GM18499 (cell line): ENCODE data around the gene AP2A2.
"Not testable (repeated sequence)": the region's sequence is repeated elsewhere in the genome, so short reads cannot be mapped to it uniquely, and the experiment has no call there.

ENCODE experiments used
- ATAC-seq: cut with Tn5 transposase; IDR thresholded peaks from one replicate; pipeline ENCODE4 v1.9.1; 2021; ENCODE audit warnings: moderate number of reproducible peaks; ENCODE audit not compliant: insufficient read depth, unreplicated experiment

AP2A2 gene

DNA sequence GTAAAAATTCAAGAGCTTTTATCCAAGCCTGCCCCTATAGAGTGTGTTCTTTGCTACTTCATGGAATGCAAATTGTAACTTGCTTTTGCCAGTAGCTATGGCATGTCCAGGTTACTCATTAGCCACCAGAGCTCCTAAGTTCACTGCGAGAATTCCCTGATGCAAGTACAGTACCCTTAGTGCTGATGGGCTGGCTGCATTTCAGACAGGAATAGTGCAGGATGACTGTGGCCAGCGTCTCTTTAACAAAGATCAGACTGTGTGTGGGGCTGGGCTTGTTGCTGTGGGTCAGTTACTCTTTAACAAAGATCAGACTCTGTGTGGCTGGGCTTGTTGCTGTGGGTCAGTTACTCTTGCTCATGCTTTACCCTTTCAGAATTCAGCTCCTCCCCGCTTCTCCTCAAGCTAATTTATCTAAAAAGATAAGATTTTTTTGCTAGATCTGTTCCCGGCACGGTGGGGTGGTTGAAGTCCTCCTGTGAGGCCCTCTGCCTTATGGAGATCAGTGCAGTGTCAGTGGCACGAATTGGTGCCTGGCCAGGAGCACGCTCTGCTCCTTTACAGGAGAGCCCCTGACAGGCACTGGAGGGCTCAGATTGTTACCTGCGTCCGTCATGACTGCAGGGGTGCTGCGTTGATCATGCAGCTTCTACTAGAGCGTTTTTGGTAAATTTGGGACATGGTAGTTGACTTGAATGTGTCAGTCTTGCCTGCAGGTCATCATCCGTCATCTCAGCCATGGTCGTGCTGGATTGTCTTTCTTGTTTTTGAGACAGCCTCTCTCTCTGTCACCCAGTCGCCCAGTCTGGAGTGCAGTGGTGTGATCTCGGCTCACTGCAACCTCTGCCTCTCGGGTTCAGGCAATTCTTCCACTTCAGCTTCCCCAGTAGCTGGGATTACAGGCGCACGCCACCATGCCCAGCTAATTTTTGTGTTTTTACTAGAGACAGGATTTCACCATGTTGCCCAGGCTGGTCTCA lies 27.0 kb downstream of the AP2A2 start:
- no peak for ATAC-seq

DNA sequence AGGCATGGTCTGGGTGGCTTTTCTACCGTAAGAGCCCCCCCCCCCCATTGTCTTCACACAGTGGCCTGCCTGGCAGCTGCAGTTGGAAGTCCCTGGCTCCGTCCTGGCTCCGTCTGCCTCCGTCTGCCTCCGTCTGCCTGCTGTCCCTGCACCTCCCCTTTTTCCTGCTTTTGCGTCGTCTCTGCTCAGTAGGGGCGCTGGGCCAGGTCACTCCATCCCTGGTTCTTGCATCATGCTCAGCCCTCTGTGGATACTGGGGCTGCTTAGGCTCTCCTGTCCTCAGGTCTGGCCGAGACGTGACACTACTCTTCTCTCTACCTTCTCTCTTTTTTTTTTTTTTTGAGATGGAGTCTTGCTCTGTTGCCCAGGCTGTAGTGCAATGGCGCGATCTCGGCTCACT lies 27.8 kb downstream of the AP2A2 start:
- no peak for ATAC-seq

DNA sequence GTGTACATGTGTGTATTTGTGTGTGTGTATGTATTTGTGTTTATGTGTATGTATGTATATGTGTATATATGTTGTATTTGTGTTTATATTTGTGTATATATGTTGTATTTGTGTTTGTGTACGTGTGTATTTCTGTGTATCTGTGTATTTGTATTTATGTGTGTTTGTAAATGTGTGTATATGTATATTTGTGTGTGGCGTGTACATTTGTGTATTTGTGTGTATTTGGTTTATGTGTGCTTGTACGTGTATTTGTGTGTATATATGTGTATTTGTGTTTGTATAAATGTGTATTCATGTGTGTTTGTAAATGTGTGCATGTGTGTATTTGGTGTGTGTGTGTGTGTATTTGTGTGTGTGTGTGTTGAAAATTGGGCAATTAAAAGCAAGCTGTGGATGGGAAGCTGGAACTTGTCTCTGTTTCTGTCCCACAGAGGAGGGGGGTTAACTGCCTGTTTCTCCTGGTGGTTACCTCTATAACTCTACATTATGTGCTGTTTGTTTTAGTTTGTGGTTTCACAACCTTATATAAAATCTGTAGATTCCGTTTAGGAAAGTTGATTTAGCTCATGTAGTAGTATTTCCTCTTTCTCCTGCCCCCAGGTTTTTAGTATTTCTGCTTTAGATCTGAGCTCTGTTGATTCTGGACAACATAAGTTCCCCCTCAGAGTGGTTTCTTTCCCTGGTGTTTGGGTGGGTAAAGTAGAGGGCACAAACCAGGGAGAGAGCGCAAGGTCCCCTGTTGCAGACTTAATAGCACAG lies 28.9 kb downstream of the AP2A2 start:
- no peak for ATAC-seq

DNA sequence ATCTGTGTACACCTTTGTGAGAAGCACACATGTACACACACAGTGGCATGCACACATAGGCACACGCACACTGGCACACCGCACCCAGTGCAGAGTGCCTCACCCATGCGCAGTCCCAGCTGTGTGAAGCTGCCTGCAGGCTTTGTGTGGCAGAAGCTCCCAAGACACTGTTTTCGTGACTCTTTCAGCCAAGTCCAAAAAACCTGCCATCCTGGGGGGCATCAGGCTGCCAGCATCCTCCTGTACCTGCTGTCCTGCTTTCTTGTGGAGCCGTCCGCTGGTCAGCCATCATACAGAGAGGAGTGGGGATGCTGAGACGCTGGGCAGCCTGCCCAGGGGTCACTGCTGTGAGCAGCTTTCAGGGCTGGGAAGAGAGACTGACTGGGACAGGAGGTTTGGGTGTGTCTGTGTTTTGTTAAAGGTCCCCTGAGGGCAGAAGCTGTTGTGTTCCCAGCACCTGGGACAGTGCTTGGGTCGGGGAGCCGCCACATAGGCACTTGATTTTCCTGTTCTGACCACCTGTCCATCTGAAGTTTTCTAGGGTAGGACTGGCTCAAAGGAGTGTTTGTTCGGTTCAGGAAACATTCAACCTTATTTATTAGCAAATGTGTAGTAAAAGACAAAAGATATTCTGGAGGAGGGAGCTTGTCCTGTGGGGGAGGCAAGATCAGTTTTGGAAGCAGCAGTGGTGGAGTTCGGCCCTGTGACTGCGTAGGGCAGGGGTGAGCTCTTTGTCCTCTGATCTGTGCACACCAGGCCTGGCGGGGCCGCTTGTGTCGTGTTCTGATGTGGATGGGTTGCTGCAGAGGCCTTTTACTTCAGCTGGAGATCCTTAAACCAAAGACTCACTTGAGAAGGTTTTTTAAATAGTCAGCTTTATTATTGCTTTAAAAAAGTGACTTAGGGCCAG lies 29.7 kb downstream of the AP2A2 start:
- ATAC-seq, result no peak

DNA sequence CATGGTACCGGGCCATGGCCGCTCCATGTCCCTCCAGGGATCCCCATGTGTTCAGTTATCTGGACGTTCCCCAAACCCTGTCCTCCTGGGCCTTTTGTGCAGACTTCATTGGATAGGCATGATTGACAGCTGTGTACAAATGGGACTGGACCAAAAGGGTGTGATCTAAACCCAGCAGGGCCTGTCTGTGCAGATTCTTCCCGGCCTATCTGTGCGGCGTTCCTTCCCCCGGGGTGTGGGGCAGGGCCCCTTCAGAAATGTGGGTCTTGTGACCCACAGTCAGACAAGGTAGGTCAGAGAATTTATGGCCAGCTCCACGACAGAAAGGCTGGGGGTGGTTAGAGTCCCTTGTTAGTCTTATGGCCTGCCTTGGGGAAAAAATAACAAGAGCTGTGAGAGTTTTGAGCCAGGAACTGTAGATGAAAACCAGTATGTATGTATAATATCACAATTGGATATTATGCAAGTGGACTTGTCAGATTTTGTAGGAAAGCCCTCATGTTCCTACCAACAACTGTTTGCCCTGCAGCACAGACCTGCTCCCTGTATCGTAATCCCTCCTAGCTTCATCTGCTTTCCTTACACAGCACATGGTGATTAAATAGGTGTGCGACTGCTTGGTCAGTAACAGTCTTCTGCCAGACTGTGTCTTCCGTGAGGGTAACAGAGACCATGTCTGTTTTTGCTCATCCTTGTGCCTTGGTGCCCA lies 31.7 kb downstream of the AP2A2 start:
- no peak for ATAC-seq

DNA sequence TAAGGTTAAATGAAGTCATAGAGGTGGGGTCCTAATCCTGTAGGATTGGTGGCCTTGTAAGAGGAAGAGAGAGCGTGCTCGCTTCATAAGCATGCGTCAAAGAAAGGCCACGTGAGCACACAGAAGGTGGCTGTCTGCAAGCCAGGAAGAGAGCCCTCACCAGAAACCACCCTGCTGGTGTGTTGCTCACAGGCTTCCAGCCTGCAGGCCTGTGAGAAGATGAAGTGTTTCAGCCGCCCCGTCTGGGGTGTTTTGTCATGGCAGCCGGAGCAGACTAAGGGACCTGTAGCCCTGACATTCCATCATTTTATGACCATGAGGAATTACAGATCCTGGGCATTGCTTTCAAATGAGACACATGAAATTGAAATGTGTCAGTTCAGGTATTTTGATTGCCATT lies 32.4 kb downstream of the AP2A2 start:
- ATAC-seq, result no peak

DNA sequence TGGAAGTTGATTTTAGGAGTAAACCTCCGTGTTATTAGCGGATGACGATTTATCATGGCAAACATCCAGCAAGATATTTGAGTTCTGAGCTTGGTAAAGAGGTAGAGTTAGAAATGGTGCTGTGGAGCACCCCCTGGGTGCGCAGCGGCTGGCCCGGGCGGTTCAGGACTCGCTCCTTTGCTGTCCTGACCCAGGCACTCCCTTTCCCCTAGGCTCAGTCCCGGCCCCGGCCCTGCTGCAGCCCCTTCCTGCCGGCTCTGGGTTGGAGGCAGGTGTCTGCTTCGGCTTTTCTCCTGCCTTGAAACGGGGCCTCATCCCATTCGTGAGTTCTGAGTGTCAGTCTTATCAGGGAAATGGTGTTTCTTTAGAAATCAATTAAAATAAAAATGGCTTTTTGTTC lies 33.4 kb downstream of the AP2A2 start:
- ATAC-seq, result no peak

DNA sequence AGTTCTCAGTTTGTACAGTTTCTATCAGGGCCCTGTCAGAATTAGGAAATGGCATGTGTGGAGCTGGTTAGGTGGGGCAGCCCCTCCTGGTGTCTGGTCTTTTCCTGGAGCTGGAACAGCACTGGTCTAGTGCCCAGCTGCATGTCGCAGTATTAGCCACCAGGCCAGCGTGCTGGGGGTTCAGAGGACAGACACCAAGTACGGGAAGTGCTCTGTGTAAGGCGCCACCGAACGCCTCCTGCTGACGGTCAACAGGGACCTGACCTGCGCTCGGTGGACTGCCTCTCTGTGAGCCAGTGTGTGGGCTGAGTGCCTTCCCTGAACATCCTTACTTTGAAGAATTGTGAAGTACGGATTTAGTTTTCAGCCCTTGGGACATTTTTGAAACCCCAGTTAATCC lies 33.9 kb downstream of the AP2A2 start:
- ATAC-seq, result no peak

DNA sequence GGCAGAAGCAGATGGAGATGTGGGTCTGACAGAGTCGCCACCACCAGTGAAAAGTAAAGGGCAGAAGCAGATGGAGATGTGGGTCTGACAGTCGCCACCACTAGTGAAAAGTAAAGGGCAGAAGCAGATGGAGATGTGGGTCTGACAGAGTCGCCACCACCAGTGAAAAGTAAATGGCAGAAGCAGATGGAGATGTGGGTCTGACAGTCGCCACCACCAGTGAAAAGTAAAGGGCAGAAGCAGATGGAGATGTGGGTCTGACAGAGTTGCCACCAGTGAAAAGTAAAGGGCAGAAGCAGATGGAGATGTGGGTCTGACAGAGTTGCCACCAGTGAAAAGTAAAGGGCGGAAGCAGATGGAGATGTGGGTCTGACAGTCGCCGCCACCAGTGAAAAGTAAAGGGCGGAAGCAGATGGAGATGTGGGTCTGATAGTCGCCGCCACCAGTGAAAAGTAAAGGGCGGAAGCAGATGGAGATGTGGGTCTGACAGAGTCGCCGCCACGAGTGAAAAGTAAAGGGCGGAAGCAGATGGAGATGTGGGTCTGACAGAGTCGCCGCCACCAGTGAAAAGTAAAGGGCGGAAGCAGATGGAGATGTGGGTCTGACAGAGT lies 35.7 kb downstream of the AP2A2 start:
- ATAC-seq, result not testable (repeated sequence)

DNA sequence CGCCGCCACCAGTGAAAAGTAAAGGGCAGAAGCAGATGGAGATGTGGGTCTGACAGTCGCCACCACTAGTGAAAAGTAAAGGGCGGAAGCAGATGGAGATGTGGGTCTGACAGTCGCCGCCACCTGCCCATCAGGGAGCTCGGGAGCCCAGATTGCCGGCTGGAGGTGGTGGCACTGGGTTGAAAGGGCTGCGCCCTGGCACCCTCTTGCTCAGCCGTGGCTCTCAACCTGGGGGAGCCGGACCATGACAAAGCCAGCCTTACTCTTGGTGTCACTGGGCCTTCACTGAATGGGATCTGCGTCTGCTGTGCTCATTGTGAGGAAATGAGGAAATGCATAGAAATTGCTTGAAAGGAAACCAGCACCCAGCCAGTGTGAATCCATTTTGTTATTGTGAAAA lies 36.3 kb downstream of the AP2A2 start:
- ATAC-seq, result no peak

DNA sequence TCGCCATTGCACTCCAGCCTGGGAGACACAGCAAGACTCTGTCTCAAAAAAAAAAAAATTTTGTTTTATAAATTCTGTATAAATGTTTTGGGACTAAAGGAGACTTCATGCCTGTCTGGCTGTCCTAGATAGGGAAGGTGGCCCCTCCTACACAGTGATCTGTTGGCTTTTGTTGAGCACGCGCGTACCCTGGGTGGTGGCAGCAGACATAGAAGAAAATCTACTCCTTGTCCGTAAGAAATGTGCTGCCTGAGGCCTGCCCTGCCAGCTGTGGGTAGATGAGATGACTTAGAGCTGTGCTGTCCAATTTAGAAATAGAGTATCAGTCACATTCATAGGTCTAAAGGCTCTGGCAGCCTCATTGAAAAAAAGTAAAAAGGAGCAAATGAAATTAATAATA lies 37.0 kb downstream of the AP2A2 start:
- ATAC-seq, result no peak

DNA sequence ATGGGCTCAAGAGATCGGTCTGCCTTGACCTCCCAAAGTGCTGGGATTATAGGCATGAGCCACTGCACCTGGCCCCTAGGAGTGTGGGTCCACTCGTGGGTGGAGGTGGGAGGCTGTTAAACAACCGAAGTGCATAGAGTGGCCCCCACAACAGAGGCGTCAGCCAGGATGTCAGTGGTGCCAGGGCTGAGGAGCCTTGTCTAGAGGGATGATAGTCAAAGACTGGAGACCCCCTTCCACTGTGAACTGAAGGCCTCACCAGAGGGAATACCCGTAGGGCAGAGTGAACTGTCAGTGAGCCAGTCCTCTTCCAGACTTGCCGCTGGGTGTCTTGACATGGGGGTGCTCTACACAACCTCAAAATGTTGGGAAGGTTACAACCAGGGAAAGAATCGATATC lies 38.2 kb downstream of the AP2A2 start:
- no peak for ATAC-seq

DNA sequence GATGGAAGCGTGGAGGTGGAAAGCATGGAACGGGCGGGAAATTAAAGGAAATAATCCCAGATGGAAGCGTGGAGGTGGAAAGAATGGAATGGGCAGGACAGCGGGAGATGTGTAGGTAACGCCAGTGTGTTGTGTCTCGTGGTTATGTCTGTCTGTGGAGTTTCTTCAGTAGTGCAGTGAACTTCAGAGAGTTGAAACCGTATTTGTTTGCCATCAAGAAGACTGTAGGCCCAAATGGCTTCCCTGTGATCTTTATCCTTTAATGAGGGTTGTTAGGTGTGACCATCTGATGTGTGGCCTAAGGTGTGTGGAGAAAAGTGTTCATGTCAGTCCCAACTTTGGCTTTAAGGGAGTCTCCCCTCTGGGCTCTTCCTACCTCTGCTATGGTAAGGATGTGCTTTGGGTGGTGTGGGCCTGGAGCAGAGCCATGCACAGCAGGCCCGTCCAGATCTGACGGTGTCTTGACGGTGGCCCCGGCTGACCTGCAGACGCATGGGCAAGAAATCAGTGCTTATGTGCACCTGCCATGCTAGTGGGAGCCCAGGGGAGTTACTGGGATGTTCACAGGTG lies 39.6 kb downstream of the AP2A2 start:
- ATAC-seq, result no peak

DNA sequence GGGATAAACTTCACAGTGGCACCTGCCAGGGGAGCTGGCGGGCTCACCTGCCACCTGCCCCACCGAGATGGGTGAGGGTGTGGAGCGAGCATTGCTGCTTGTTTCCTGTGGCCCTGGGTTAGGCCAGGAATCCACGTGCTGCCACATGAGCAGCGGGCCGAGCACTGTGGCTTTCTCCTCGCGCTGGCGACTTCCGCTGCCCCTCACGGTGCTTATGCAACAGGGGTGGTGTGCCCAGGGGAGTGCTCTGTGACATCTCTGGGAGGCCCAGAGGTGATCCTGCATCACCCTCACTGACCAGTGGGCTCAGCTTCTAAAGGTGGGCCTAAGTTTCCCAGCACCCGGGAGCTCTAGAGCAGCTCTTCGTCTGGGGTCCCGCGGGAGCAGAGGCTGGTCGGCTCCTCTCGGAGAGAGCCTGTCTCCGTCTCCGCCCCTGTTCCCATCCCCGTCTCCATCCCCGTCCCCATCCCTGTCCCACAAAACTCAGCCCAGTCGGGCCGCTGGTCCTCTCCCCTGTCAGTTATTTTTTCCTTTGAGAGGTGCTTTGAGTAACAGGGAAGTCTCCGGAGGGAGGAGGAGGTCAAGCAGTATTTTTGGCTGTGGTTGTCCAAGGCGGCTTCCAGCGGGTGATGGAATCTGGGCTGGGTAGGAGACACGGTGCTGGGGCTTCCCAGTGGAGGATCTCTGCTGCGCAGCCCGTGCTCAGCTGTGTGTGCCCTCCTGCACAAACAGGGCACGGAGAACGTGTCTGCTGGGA lies 42.5 kb downstream of the AP2A2 start:
- ATAC-seq, result no peak

DNA sequence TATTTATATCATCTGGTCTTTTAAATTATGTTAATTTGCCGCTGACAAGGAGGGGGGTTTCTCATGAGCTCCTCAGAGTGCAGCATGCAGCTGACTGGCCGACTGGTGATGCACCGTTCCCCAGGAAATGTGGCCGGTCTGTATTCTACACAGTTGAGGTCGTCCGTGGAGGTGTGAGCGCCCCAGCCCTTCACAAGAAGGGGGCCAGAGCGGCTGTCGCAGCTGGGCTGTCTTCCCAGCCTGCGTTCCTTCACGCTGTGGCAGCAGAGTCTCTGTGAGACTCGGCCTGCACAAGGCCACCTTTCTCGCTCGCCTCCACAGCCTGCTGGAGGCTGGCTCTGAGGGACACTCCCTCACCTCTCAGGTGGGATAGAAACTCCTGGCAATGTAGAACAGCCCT lies 43.2 kb downstream of the AP2A2 start:
- no peak for ATAC-seq

DNA sequence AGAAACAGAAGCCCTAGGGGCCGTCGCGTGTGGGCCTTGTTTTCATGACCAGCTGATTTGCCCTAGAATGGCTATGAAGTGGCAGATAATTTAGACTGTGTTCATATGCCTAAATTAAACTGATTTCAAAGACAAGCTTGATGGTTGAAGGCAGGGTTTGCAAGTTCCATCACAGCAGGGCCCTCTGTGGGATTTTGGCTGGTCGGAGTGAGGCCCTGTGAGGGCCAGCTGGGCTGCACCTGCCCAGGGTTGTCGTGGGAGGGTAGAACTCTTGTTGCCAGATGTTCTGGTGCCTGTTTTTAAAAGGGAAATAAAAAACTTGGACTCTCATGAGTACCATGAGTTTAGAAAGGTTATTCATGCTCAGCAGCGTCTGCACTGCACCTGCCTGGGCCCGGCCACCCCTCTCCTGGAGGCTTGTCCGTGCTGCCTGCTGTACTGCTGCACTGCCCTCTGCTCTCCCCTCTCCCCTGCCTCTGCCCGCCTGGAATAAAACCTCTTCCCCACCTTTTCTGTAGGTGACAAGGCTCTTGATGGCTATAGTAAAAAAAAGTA lies 44.1 kb downstream of the AP2A2 start:
- ATAC-seq, result no peak

DNA sequence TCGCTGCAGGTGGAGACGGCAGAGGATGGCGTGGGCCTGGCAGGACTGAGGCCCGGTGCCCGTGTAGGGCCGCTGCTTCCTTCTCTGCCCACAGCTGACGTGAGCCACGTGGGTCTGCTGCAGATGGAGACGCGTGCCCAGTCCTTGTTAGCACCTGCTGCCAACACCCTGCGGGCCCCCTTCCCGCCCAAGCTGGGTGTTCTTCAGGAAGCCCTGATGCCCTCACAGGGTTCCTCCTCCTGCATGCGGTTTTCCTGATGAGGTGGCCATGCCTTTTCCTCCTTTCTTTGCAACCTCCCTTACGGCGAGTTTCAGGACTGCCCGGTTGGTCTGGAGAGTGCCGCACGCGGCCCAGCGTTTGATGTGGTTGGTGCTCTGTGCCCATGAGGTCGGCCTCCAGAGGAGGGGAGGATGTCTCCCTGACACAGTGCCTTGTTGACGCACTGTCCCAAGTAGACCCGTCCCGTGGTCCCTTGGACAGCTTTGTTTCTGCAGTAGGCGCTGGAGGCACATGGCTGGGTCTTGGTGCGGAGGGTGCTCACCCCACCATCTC lies 44.7 kb downstream of the AP2A2 start:
- no peak for ATAC-seq
